COLO668 (cell line): ENCODE results near the gene ASS1.
"Not testable (repeated sequence)": the region's sequence is repeated elsewhere in the genome, so short reads cannot be mapped to it uniquely, and the experiment has no call there.

Source experiments
- DNase-seq: peaks from one replicate; lab custom pipeline; 2025; ENCODE audit not compliant: unreplicated experiment; lab: John Stamatoyannopoulos, UW

ASS1 gene

DNA sequence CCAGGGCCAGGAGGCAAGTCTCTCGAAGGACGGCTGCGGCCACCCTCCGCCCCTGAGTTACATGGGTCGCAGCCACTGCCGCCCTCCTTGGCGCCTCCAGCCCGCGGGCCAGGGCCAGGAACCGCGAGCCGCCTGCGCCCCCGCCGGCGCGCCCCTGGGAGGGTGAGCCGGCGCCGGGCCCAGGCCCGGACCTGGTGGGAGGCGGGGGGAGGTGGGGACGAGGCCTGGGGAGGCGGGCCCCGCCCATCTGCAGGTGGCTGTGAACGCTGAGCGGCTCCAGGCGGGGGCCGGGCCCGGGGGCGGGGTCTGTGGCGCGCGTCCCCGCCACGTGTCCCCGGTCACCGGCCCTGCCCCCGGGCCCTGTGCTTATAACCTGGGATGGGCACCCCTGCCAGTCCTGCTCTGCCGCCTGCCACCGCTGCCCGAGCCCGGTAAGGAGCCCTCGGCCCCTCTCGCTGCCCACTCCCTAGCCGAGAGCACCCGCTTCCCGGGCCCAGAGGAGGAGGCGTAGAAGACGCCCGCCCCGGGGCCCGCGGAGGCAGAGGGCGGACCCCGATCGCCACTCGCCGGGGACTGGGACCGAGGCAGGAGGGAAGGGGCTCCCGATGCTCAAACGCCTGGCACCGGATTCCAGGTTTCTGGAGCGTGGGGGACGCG is at the start of gene ASS1:
Gene ASS1, plus strand, starts transcription at position 397 of the 657 bp plus-strand sequence. CDS start 7,268 bp downstream, outside the sequence.
- DNase-seq: peak; percentile 57

DNA sequence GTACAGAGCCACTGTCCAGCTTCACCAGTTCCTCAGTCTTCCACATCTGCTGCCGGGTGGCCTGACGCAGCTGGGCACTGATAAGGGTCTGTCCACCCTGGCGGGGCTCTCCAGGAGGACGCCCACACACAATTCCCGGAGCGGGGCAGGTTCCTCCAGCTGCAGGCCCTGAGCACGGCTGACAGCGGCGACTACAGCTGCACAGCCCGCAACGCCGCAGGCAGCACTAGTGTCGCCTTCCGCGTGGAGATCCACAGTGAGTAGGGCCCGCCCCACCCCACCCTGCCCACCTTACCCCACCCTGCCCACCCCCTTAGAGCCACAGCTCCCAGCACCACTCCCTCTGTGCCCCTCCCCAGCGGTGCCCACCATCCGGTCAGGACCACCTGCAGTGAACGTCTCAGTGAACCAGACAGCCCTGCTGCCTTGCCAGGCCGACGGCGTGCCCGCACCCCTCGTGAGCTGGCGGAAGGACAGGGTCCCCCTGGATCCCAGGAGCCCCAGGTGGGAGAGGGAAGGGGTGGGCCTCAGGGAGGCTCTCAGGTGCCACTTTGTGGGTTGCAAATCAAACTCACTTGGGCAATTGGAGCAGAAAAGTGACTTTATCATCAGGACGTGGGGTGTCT is 48.8 kb upstream of the ASS1 start:
- no peak for DNase-seq

DNA sequence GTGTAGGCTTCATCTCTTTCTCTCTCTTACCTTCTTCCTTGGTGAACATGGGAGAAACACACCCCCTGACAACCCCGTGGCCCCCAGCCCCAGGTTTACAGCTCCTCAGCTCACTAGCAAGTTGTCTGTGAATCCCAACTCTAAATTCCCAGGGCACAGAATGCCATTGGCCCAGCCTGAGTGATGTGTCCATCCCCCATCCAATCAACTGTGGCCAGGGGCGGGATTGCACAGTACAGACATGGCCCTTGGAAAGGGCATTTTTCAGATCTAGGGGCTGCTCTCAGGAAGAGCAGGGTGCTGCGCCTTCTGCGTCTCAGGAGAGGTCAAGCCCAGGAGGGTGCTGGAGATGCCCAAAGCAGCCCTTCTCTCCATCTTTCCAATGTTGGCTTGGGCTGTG is 48.2 kb upstream of the ASS1 start:
- DNase-seq: no peak

DNA sequence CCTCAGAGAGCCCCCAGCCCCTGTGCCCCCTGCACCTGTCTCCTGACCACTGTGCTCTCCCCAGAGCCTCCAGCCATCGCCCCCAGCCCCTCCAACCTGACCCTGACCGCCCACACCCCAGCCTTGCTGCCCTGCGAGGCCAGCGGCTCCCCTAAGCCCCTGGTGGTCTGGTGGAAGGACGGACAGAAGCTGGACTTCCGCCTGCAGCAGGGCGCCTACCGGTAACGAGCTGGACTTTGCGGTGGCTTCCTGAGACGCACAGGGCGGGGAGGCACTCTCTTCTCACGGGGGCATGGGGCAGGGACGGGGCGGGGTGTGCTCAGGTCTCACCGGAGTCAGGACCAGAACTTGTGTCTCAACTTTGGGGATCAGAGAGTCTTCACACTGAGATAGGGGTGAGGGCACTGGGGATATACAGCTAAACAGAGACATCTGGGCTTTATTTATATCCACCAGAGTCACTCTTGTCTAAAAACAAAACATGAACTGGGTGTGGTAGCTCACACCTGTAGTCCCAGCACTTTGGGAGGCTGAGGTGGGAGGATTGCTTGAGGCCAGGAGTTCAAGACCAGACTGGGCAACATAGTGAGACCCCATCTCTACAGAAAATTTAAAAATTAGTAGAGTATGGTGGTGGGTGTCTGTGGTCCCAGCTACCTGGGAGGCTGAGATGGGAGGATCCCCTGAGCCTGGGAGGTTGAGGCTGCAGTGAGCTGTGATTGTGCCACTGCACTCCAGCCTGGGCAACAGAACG is 46.1 kb upstream of the ASS1 start:
- DNase-seq: no peak

DNA sequence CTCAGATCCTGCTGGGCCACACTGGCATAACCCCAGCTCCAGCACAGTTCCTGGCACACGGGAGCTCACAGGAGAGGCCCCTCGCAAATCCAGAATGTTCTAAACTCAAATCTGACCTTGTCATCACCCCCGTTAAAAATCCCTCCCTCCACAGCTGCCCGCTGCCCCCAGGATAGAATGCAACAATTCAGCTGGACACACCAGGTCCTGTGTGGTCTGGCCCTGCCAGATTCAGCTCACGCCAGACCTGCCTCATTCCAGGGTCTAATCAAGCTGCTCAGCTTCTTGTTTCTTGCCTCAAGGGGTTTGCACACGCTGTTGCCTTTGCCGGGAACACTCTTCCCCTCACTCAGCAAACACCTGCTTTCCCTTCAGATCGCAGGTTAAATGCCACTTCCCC is 45.0 kb upstream of the ASS1 start:
- no peak for DNase-seq

DNA sequence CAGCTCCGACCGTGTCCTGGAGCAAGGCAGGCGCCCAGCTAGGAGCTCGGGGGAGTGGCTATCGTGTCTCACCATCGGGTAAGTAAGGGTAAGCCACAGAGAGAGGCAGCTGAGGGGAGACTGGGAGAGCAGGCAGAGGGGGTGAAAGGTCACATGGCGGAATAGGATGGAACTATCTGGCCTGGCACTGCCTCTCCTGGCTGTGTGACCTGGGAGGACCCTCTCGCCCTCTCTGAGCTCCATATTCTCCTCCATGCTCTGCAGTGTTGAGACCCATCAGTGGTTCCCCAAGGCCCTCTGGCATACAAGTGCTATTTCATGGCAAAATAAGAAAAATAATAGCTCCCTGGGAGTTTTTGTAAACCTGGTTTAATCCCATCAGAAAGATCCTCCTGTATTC is 43.9 kb upstream of the ASS1 start:
- DNase-seq: no peak

DNA sequence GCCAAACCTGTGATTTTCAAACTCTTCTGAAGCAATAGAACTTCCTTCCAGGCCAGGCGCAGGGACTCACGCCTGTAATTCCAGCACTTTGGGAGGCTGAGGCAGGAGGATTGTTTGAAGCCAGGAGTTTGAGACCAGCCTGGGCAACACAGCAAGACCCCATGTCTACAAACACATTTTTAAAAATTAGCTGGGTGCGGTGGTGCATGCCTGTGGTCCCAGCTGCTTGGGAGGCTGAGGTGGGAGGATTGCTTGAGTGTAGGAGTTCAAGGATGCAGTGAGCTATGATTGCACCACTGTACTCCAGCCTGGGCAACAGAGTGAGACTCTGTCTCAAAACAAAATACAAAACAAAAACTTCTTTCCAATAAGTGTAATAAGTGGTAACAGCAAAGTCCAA is 43.0 kb upstream of the ASS1 start:
- not testable (repeated sequence) for DNase-seq

DNA sequence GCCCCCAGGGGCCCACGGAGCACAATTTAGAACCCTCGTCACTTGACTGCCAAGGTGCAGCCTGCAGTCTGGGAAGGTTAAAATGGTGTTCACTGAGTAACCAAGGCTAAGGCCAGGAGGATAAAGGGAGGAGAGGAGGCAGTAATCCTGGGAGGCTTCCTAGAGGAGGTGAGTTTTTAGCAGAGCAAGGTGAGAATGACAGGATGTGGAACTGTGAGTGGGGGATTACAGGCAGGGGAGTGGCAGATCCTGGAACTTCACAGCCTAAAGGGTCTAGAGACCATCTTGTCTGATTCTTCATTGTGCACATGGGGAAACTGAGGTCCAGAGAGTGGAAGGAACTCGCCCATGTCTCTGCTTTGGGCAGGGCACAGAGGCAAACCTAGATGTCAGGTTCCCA is 42.5 kb upstream of the ASS1 start:
- DNase-seq: no peak

DNA sequence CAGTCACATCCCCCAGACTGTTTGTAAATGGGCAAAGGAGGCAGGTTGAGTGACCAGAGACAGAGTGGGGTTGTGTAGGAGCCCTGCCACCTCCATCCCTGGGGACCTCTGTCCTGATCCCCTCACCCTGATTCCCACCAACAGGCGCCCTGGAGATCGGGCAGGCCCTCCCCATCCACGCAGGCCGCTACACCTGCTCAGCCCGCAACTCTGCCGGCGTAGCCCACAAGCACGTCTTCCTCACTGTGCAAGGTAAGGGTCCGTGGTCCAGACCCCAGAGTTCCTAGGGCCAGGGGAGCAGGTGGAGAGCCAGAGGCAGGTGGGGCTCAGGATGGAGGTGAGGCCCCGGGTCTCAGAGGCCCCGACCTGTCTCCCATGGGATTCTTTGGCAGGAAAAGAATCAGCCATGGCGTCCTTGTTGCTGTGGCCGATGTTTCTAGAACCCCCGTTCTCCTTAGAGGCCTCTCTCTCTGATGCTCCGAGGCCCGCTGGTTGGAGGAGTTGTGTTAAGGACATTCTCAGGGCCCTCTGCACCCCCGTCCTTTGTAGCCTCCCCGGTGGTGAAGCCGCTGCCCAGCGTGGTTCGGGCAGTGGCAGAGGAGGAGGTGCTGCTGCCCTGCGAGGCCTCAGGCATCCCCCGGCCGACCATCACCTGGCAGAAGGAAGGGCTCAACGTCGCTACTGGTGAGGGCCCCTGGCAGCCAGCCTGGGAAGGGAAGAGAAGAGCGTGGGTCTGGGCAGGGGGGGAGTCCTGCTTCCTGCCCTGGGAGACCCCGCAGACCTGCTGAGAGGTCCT is 41.9 kb upstream of the ASS1 start:
- no peak for DNase-seq

DNA sequence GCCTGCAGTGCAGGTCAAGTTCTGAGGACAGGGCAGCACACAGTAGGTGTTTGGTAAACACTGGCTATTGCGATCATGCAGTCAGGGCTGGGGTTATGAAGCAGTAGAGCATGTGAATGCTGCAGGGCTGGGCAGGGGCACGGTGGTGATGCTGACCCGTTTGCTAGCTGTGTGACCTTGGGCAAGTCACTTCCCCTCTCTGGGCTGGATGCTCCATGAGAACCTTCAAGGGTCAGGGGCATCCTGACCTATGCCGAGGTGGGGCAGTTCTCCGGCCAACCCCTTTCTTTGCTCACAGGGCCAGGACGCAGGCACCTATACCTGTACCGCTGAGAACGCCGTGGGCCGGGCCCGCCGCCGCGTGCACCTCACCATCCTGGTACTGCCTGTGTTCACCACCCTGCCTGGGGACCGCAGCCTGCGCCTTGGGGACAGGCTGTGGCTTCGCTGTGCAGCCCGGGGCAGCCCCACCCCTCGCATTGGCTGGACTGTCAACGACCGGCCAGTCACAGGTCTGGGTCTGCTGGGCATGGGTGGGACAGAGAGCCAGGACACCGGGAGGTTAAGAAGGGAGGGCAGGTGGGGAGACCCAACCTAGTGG is 39.0 kb upstream of the ASS1 start:
- DNase-seq: no peak

DNA sequence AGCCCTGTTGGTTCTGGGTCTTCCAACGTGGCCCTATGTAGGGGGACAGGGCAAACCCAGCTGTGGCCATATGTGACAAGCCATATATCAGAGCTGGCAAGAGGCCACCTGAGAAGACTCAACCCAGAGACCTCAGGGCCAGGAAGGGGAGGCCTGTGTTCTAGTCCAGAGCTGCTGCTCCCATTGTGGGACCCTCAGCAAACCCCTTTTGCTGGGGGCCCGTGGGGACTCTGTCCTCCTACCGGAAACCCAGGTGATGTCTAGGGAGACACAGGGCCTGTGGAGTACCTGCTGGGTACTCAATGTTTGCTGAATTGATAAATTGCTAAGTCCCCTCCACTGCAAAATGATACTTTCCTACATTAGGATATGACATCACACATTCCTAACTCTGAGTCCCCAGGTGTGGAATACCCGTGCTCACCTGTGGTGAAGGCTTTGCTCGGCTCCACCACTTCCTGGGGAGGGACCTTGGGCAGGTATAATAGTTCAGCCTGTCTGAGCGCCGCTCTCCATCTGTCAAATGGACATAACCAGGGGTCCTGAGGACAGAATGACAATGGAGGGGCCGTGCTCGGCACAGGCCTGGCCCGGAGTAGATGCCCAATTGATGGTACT is 38.4 kb upstream of the ASS1 start:
- no peak for DNase-seq

DNA sequence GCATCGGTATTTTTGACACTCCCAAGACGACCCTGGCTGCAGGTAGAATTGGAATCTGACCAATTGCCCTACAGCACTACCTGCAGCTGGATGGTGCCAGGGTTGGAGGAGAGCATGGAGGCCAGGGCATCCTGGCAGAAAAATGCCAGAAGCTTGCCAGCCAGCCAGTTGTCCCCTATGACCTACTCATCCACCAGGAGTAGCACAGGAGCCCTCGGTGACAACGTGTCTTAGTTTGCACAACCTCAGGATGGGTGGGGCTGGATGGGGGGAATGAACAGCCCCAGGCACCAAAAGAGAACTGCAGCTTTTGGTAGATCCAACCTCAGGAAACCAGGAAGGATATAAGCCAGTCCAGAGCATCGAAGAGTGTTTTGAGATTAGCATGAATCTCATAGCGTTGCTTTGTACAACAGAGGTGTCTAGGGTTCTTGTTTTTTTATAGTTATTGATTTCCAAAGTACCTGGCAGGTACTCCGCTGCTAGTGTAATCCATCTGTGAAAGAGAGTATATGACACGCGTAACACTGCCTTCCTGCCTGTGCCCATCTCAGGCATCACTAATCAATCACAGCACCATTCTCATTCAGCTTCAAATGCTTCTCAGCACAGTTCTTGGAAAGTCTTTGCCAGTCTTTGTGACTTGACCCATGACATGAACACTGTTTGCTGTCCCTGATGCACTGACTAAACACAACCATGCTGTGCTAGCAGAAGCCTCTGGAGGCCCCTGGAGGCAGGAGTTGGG is 36.7 kb upstream of the ASS1 start:
- DNase-seq: no peak

DNA sequence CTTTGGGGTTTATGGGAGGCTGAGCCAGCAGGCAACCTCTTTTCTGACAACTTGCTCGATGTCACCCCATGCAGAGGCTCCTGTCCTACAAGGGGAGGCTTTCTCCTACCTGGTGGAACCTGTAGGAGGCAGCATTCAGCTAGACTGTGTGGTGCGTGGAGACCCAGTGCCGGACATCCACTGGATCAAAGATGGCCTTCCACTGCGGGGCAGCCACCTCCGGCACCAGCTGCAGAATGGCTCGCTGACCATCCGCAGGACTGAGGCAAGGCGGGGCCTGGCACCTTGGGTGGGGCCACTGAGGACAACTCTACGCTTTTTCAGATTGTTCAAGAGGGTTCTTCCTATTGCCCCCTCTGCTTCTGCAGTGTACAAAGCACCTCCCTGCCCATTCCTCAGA is 36.1 kb upstream of the ASS1 start:
- DNase-seq: no peak

DNA sequence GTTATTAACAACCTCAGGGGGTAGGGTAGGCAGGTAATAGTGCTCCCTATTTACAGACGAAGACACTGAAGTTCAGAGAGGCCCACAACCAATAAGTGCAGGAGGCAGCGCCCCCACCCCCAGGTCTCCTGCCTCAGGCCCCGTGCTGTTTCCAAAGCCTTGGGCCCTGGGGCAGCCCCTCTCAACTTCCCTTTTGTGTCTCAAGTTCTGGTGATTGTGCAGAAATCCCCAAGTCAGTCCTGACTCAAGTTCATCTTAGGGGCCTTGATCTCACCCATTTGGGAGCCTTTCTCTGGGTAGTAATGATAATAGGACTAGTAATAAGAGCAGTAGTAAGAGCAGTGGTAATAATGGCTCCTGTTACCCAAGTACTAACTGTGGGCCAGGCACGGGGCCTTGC is 35.5 kb upstream of the ASS1 start:
- DNase-seq: no peak

DNA sequence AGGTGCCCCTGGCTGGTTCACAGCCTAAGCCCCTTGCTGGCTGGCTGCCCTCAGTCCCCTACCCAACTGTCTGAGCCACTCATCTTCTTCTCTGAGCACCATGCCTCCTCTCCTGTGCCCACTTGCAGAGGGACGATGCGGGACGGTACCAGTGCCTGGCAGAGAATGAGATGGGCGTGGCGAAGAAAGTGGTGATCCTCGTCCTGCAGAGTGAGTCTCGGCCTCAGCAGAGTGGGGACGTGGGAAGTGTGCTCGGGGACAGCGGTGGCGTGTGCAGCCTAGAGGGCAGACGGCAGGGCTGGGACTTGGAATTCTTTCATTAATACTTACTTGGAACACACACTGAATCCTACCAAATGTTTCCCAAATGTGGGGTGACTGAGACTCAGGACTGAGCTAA is 34.3 kb upstream of the ASS1 start:
- DNase-seq: no peak

DNA sequence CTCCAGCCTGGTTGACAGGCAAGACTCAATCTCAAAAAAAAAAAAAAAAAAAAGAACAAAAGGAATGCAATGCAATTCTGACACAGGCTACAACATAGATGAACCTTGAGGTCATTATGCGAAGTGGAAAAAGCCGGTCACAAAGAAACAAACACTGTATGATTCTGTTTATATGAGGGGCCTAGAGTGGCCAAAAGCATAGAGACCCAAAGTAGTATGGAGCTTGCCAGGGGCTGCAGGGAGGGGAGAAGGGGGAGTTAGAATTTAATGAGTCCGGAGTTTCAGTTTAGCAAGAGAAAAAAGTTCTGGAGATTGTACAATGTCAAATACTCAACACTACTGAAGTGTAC is 33.2 kb upstream of the ASS1 start:
- DNase-seq: no peak

DNA sequence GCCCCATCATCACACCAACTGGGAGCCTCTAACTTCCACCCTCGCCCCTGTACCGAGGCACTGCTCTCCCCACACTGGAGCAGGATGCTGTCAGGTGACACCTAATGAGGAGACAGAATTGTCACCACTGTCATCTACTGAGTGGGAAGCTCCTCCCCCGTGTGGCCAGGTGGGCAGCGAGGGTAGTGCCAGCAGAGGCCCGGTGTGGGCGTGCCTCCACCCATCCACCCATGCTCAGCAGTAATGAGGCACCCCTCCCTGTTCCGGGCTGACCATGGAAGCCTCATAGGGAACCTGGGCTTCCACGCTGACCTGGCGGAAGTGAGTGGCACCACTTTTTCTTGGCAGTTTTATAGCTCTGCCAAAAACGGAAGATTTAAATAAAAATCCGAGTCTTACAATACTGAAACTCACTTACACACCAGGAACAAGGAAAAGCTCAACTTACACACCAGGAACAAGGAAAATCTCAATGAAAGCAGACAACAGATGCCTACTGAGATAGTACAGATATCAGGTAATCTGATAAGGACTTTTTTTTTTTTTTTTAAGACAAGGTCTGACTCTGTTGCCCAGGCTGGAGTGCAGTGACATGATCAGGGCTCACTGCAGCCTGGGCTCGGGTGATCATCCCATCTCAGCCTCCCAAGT is 30.6 kb upstream of the ASS1 start:
- no peak for DNase-seq

DNA sequence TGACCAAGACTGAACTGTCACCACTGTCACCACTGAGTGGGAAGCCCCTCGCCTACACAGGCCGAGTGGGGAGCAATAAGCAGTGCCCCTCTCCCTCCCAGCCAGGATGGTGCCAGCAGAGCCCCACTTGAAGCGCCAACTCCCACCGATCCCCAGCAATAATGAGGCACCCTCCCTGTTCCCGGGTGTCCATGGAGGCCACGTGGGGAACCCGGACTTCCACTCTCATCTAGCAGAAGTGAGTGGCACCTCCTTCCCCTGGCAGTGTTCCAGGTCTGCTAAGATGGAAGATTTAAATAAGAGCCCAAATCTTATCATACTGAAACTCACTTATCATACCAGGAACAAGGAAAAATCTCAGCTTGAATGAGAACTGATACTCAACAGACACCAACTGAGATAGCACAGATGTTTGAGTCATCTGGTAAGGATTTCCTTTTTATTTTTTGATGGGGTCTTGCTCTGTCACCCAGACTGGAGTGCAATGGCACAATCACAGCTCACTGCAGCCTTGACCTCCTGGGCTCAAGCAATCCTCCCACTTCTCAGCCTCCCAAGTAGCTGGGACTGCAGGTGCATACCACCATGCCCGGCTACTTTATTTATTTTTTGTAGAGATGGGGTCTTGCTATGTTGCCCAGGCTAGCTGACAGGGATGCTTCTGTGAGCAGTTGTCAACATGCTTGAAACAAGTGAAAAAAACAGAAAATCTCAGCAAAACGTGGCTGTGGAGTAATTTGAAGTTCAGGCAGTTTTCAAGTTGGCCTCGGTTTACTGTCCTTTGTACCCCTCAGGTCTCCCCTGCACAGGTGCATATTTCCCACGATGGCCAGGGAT is 29.6 kb upstream of the ASS1 start:
- DNase-seq: no peak

DNA sequence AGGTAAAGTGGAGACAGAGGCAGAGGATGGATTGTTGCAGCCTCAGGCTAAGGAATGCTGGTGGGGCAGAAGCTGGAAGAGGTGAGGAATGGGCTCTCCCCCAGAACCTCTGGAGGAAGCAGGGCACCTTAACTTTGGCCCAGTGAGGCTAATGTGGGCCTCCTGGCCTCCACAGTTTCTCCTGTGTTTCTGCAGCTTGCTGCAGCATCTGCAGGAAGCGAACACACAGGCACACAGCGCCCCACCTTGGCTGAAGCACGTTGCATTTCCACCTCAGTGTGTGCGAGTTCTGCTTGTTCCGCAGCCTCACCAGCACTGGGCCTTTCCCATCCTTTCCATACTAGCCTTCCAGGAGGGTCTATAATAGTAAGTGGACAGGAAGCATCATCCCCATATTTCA is 27.2 kb upstream of the ASS1 start:
- no peak for DNase-seq
